Pancreas (tissue), 10 donors: Measurements from ENCODE around the gene IGFL1. TPM values are rescaled to one million over a fixed set of nuclear protein-coding genes. Genes with fewer than 3 reads are reported as not detected.
"Not testable (repeated sequence)": the region's sequence is repeated elsewhere in the genome, so short reads cannot be mapped to it uniquely, and the experiment has no call there.

ENCODE experiments used
- ATAC-seq, 4 donors: fragments of 200-7000 bp; cut with Tn5 transposase; one replicate each; pipeline versions ENCODE4 v1.8.0 to v1.9.1; 2020; ENCODE audit warnings: mild to moderate bottlenecking in 4 of 4, moderate library complexity in 4 of 4
- DNase-seq, 6 donors: peaks; one replicate each; pipeline ENCODE4 v3.0.0-alpha.2; 2020
- FAIRE-seq: peaks from 2 replicates; lab custom pipeline; 2012; peaks lifted over from hg19 to GRCh38; lab: Jason Lieb, UNC
- H3K27ac ChIP-seq, 4 donors: fragments of 200-600 bp; sonication (generic); 1 replicate in 3 of 4; 2 replicates in 1 of 4; pipeline versions ENCODE4 v1.5.0 to v1.8.0; 2020
- H3K27me3 ChIP-seq, 4 donors: fragments of 200-600 bp; one replicate each; pipeline ENCODE4 v1.8.0; 2021
- H3K36me3 ChIP-seq, 3 donors: fragments of 200-600 bp; sonication (generic) in 1 of 3; one replicate each; pipeline versions ENCODE4 v1.5.0 to v1.8.0; 2020 to 2021
- H3K4me1 ChIP-seq, 3 donors: fragments of 200-600 bp; one replicate each; pipeline ENCODE4 v1.8.0; 2021
- H3K4me3 ChIP-seq, 4 donors: fragments of 200-600 bp; sonication (generic) in 2 of 4; one replicate each; pipeline versions ENCODE4 v1.5.0 to v1.8.0; 2020 to 2021
- H3K9me3 ChIP-seq, 4 donors: fragments of 200-600 bp; one replicate each; pipeline ENCODE4 v1.8.0; 2021
- WGBS, 2 donors: extraction: QIAGEN DNeasy Blood & Tissue Kit; methylation state at CpG; one replicate each; pipeline ENCODE4 v1.1.7; 2013; 5-methylcytosine and 5-hydroxymethylcytosine counted together
- intact Hi-C, 3 donors: fragments of 100-400 bp; cut with DNase I; formaldehyde crosslinking; loops; one replicate each; pipeline versions ENCODE4 v1.11.1 to v1.14.2; 2022
- polyA plus RNA-seq, 2 donors: library from polyadenylated mRNA; stranded (reverse); fragments of 200-250 nt; gene quantifications; one replicate each; pipeline ENCODE4 v1.2.3, GENCODE V29; 2013
- total RNA-seq, 6 donors: library from RNA; stranded (reverse); fragmentation: NEBNext Ultra II Directional in 4 of 6; extraction: Animal tissue kit (Norgen Biotek cat#: 25700) in 4 of 6; gene quantifications; one replicate each; pipeline versions ENCODE4 v1.2.1 to v1.2.4, GENCODE V29; 2021 to 2023
- TF ChIP-seq, protein P1 (sequence below), 4 donors: fragments of 200-600 bp; sonication (generic) in 3 of 4; IDR thresholded peaks; one replicate each; pipeline versions ENCODE4 v1.5.0 to v1.8.0; 2021; ENCODE audit warnings: antibody characterized with exemption in 4 of 4
- donor health status: healthy with polysubstance abuse.
- donor health status: DM: no; HTN: no; CAD: no; lungs with moderate emphysema.
- donor health status: DM: no; HTN: no; CAD: no.
- donor health status: control.
- donor health status: control.
- donor health status: Bipolar disorder and iron deficiency.
- donor health status: DM: yes; HTN: yes; CAD: no.
- donor health status: DM: no; HTN: no; CAD: no.
- donor health status: DM: no; HTN: no; CAD: no.
- donor health status: DM: yes; HTN: yes; CAD: no.

IGFL1 gene
- total and polyA plus RNA-seq, 8 donors = not detected

DNA sequence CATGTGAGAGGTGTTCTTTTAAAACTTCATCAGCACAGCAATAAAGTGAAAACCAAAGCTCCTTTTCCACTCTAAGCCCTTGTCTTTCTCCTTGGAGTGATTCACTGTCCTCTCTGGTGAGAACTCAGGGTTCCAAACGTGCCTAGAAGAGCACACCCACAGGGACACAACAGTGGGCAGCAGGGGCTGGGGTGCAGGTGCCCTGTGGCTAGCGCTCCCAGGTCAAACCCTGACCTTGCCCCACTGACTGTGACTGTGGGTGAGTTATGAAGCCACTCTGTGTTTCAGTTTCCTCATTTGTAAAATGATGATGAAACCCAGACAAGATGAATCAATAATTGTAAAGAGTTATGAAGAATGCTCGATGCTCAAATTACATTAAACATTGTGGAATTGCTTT, 37.6 kb upstream of the IGFL1 start:
- Histone ChIP-seq H3K4me3 (no peak overlapping the region), H3K36me3 (no peaks in the 10 kb centered on the region), H3K9me3 (no peaks in the 10 kb centered on the region), H3K4me1 (no peaks in the 10 kb centered on the region), H3K27me3 (peaks cover 0 to 11% (median 0%) of the 10 kb centered on the region in 4 donors), H3K27ac (no peak overlapping the region)
- no peak for FAIRE-seq
- 34 to 40% methylated on average over 3 of the region's 3 CpGs for WGBS, 2 donors
- no peak for DNase-seq
- TF ChIP-seq, protein P1, sequence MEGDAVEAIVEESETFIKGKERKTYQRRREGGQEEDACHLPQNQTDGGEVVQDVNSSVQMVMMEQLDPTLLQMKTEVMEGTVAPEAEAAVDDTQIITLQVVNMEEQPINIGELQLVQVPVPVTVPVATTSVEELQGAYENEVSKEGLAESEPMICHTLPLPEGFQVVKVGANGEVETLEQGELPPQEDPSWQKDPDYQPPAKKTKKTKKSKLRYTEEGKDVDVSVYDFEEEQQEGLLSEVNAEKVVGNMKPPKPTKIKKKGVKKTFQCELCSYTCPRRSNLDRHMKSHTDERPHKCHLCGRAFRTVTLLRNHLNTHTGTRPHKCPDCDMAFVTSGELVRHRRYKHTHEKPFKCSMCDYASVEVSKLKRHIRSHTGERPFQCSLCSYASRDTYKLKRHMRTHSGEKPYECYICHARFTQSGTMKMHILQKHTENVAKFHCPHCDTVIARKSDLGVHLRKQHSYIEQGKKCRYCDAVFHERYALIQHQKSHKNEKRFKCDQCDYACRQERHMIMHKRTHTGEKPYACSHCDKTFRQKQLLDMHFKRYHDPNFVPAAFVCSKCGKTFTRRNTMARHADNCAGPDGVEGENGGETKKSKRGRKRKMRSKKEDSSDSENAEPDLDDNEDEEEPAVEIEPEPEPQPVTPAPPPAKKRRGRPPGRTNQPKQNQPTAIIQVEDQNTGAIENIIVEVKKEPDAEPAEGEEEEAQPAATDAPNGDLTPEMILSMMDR (IDR thresholded peaks at IDR 0.05) = no peak
- no peak for ATAC-seq
- intact Hi-C loops = no loop called here

DNA sequence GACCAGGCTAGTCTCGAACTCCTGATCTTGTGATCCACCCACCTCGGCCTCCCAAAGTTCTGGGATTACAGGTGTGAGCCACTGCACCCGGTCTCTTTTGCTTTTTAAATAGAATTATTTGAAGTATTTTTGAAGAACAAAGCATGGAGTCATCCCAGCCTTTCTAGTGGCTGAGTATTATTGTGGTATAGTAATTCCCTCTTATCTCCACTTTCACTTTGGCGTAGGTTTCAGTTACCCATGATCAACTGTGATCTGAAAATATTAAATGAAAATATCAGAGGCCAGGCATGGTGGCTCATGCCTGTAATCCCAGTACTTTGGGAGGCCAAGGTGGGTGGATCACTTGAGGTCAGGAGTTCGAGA, 36.9 kb upstream of the IGFL1 start:
- DNase-seq, H3K4me3 ChIP-seq, H3K9me3 ChIP-seq, H3K4me1 ChIP-seq, FAIRE-seq, H3K36me3 ChIP-seq, ATAC-seq, H3K27ac ChIP-seq, intact Hi-C loops: not testable (repeated sequence)
- H3K27me3 ChIP-seq = peaks cover 0 to 11% (median 0%) of the 10 kb centered on the region in 4 donors
- WGBS, 2 donors = 61 to 73% methylated on average over 5 of the region's 5 CpGs

DNA sequence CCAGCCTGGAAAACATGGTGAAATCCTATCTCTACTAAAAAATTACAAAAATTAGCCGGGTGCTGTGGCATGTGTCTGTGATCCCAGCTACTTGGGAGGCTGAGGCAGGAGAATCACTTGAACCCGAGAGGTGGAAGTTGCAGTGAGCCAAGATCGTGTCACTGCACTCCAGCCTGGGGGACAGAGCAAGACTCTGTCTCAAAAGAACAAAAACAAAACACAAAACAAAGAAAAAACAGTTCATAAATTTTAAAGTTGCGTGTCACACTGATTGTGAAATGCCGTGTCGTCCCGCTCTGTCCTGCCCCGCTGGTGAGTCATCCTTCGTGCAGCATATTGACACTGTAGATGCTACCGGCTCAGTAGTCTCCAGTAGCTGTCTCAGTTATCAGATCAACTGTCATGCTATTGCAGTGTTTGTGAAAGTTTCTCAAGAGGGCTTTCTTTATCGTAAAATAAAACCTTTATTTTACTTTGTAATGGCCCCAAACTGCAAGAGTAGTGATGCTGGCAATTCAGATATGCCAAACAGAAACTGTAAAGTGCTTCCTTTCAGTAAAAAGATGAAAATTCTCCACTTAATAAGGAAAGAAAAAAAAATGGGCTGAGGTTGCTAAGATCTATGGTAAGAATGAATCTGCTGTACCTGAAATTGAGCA, 36.4 kb upstream of the IGFL1 start:
- intact Hi-C loops = no loop called here
- Histone ChIP-seq H3K27me3 (peaks cover 0 to 11% (median 0%) of the 10 kb centered on the region in 4 donors), H3K4me1 (no peaks in the 10 kb centered on the region), H3K36me3 (no peaks in the 10 kb centered on the region), H3K9me3 (no peaks in the 10 kb centered on the region), H3K27ac (no peak overlapping the region), H3K4me3 (no peak overlapping the region)
- WGBS, 2 donors = 46 to 52% methylated on average over 11 of the region's 11 CpGs
- peak in 2 of 4 donors; percentile 42 to 66 for ATAC-seq
- no peak for DNase-seq
- FAIRE-seq = no peak
- TF ChIP-seq, protein P1 (IDR thresholded peaks at IDR 0.05) = no peak

DNA sequence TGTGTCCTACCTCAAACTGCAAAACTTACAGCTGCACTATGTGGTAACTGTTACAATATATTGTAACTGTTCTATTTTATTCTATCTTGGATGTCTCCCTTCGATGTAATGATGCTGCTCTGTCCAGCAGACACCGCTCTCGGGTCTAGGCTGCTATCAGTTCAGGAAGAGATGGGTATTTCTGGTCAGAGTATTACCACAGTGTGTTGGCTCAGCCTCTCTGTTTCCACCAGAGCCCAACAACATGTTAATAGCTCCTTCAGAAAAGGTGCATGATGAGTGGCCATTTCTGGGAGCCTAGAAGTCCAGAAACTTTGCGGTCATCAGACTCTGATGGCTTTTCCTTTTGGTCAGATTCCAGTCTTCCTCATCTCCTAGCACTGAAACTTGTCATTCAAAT, 35.9 kb upstream of the IGFL1 start:
- Histone ChIP-seq H3K27me3 (peaks cover 0 to 7% (median 0%) of the 10 kb centered on the region in 4 donors), H3K4me1 (no peaks in the 10 kb centered on the region), H3K27ac (no peak overlapping the region), H3K9me3 (no peaks in the 10 kb centered on the region), H3K36me3 (no peaks in the 10 kb centered on the region), H3K4me3 (no peak overlapping the region)
- no peak for ATAC-seq
- DNase-seq = no peak
- no peak for FAIRE-seq
- TF ChIP-seq, protein P1 (IDR thresholded peaks at IDR 0.05) = no peak
- WGBS, 2 donors = 67 to 77% methylated on average over 4 of the region's 4 CpGs
- intact Hi-C loops = no loop called here

DNA sequence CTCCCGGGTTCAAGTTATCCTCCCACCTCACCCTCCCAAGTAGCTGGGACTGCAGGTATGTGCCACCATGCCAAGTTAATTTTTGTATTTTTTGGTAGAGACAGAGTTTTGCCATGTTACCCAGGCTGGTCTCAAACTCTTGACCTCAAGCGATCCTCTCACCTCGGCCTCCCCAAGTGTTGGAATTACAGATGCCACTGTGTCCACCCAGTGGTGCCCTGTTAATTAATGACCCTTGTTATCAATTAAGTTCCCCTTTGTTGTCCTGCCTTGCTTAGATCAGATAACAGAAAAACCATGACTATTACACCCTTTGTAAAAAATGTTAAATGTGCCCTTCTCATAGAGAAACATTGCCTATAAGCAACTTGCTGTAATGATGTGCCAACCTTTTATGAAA, 34.4 kb upstream of the IGFL1 start:
- FAIRE-seq (no peak), ATAC-seq (no peak), DNase-seq (no peak)
- Histone ChIP-seq H3K9me3 (no peaks in the 10 kb centered on the region), H3K4me1 (no peaks in the 10 kb centered on the region), H3K36me3 (no peaks in the 10 kb centered on the region), H3K27me3 (no peaks in the 10 kb centered on the region), H3K27ac (no peak overlapping the region), H3K4me3 (no peak overlapping the region)
- 88 to 91% methylated on average over 3 of the region's 3 CpGs for WGBS, 2 donors
- intact Hi-C loops = no loop called here
- TF ChIP-seq, protein P1 (IDR thresholded peaks at IDR 0.05) = no peak

GRCh38 chr19:46195919-46196318, 33.6 kb upstream of the IGFL1 start:
- H3K27ac ChIP-seq, DNase-seq, FAIRE-seq, intact Hi-C loops, H3K9me3 ChIP-seq, H3K36me3 ChIP-seq, H3K4me1 ChIP-seq, ATAC-seq, H3K27me3 ChIP-seq, H3K4me3 ChIP-seq: not testable (repeated sequence)
- WGBS, 2 donors = 52 to 71% methylated on average over 6 to 7 of the region's 7 CpGs
